HG02870 (cell line): ENCODE results near the gene ARHGEF7.
"Not testable (repeated sequence)": the region's sequence is repeated elsewhere in the genome, so short reads cannot be mapped to it uniquely, and the experiment has no call there.

ENCODE experiments used
- ATAC-seq: cut with Tn5 transposase; IDR thresholded peaks from one replicate; pipeline ENCODE4 v1.9.1; 2021; ENCODE audit warnings: mild to moderate bottlenecking, moderate library complexity; ENCODE audit not compliant: unreplicated experiment

Gene ARHGEF7

GRCh38 chr13:111251646-111252445, 136.7 kb downstream of the ARHGEF7 start:
- ATAC-seq: no peak

GRCh38 chr13:111252446-111253364, 137.6 kb downstream of the ARHGEF7 start:
- ATAC-seq: no peak

GRCh38 chr13:111253365-111253872, 138.3 kb downstream of the ARHGEF7 start:
- ATAC-seq: no peak

- no peak for ATAC-seq
Observed at GRCh38 chr13:111255228-111255790, 140.2 kb downstream of the ARHGEF7 start.

GRCh38 chr13:111256458-111256857, 141.3 kb downstream of the ARHGEF7 start:
- ATAC-seq: no peak

GRCh38 chr13:111256946-111257345, 141.8 kb downstream of the ARHGEF7 start:
- no peak for ATAC-seq

- not testable (repeated sequence) for ATAC-seq
Observed at GRCh38 chr13:111257899-111258298, 142.8 kb downstream of the ARHGEF7 start.

- ATAC-seq: no peak
Observed at GRCh38 chr13:111258637-111259036, 143.5 kb downstream of the ARHGEF7 start.

GRCh38 chr13:111259058-111259457, 143.9 kb downstream of the ARHGEF7 start:
- no peak for ATAC-seq

GRCh38 chr13:111261326-111261725, 146.2 kb downstream of the ARHGEF7 start:
- ATAC-seq: no peak

GRCh38 chr13:111262281-111262680, 147.2 kb downstream of the ARHGEF7 start:
- ATAC-seq: no peak

GRCh38 chr13:111262715-111263114, 147.6 kb downstream of the ARHGEF7 start:
- ATAC-seq: no peak

- ATAC-seq: no peak
Observed at GRCh38 chr13:111263566-111263965, 148.5 kb downstream of the ARHGEF7 start.

GRCh38 chr13:111265006-111265700, 150.0 kb downstream of the ARHGEF7 start:
- ATAC-seq: no peak

GRCh38 chr13:111265701-111266035, 150.6 kb downstream of the ARHGEF7 start:
- ATAC-seq: no peak

- ATAC-seq: no peak
Observed at GRCh38 chr13:111267205-111267604, 152.1 kb downstream of the ARHGEF7 start.

- ATAC-seq: no peak
Observed at GRCh38 chr13:111267784-111268183, 152.7 kb downstream of the ARHGEF7 start.

- no peak for ATAC-seq
Observed at GRCh38 chr13:111269508-111269907, 154.4 kb downstream of the ARHGEF7 start.

- ATAC-seq: no peak
Observed at GRCh38 chr13:111270126-111270525, 155.0 kb downstream of the ARHGEF7 start.

GRCh38 chr13:111270765-111271698, 155.9 kb downstream of the ARHGEF7 start:
- no peak for ATAC-seq
